Diencephalon (tissue), 1 donor: ENCODE results near the gene CDK5R1. TPM values are rescaled to one million over a fixed set of nuclear protein-coding genes. Genes with fewer than 3 reads are reported as not detected.

Source experiments
- small RNA-seq: library from RNA; depleted of rRNA; stranded (forward); fragments of <200 nt; gene quantifications from one replicate; pipeline ENCODE3, GENCODE V24; 2014
- total RNA-seq: library from RNA; depleted of rRNA; stranded (reverse); fragments of >200 nt; gene quantifications from one replicate; pipeline ENCODE4 v1.2.3, GENCODE V29; 2014

CDK5R1 gene
- 176 TPM for total RNA-seq

GRCh38 chr17:32486701-32487472, at the start of gene CDK5R1:
Gene CDK5R1 (plus strand): TSS chr17:32486993. CDS start chr17:32487621, 628 bp downstream.

GRCh38 chr17:32444301-32445073, 42.3 kb upstream of the CDK5R1 start, which contains the start of gene PSMD11:
Gene PSMD11 (plus strand): TSS chr17:32444510. CDS start chr17:32444524, 14 bp downstream.

Small RNAs within 50 kb of the gene (small RNA-seq; reads per million reads assigned to genes)
- not detected for gene RF00019

Other genes starting within 250 kb of the CDK5R1 start
- 4.4 TPM for gene RHBDL3, start 221.2 kb upstream of the CDK5R1 start, total RNA-seq
- gene C17orf75, start 144.8 kb upstream of the CDK5R1 start, total RNA-seq, result 52.8 TPM
- gene ZNF207, start 136.8 kb upstream of the CDK5R1 start, total RNA-seq, result 120 TPM
- 91.8 TPM for gene PSMD11, start 42.5 kb upstream of the CDK5R1 start, total RNA-seq